AG04450 (cell line): ENCODE data around the gene UGT1A6. TPM values are rescaled to one million over a fixed set of nuclear protein-coding genes. Genes with fewer than 3 reads are reported as not detected.

ENCODE experiments used
- CTCF ChIA-PET: fragments of 300-600, 350-600 bp; formaldehyde crosslinking; extraction: SDS; loops from one replicate; lab custom pipeline; 2022; ENCODE audit warnings: antibody characterized with exemption, inconsistent platforms; lab: Charles Lee
- POLR2A ChIA-PET: fragments of 350-600 bp; formaldehyde crosslinking; extraction: SDS; loops from one replicate; lab custom pipeline; 2021; ENCODE audit warnings: antibody characterized with exemption, inconsistent platforms; lab: Yijun Ruan, JAX
- DNase-seq: peaks from one replicate; pipeline ENCODE4 v3.0.0-alpha.2; 2011; ENCODE audit warnings: low read depth, low spot score
- H3K27ac ChIP-seq: one replicate; pipeline ENCODE4 v1.5.1; 2012; ENCODE audit warnings: low read depth, low read length, control low read depth
- H3K27me3 ChIP-seq: one replicate; pipeline ENCODE4 v1.6.0; 2012; ENCODE audit warnings: low read length; ENCODE audit not compliant: control insufficient read depth, insufficient read depth
- H3K4me3 ChIP-seq: 2 replicates; pipeline ENCODE4 v1.5.1; 2011; ENCODE audit warnings: mild to moderate bottlenecking, low read depth, low read length, control low read depth
- H3K9me3 ChIP-seq: 2 replicates; pipeline ENCODE4 v1.5.1; 2012; ENCODE audit warnings: low read length; ENCODE audit not compliant: control insufficient read depth, insufficient read depth
- polyA plus RNA-seq: library from polyadenylated mRNA; depleted of rRNA; stranded (reverse); fragments of >200 nt; gene quantifications from 2 replicates; pipeline ENCODE4 v1.2.3, GENCODE V29; 2011
- TF ChIP-seq, protein P1 (sequence below): IDR thresholded peaks from 2 replicates; pipeline ENCODE4 v1.5.1; 2011; ENCODE audit warnings: low read depth, low read length, control low read depth, inconsistent platforms

UGT1A6 gene
- polyA plus RNA-seq, 1 experiment: not detected

GRCh38 chr2:233684640-233685039, 8.1 kb upstream of the UGT1A6 start:
- no peak overlapping the region for H3K27ac ChIP-seq
- POLR2A ChIA-PET: no interaction called here
- H3K27me3 ChIP-seq: peaks cover 3% of the 10 kb centered on the region
- CTCF ChIA-PET: no interaction called here
- H3K4me3 ChIP-seq: no peak overlapping the region
- TF ChIP-seq, protein P1, sequence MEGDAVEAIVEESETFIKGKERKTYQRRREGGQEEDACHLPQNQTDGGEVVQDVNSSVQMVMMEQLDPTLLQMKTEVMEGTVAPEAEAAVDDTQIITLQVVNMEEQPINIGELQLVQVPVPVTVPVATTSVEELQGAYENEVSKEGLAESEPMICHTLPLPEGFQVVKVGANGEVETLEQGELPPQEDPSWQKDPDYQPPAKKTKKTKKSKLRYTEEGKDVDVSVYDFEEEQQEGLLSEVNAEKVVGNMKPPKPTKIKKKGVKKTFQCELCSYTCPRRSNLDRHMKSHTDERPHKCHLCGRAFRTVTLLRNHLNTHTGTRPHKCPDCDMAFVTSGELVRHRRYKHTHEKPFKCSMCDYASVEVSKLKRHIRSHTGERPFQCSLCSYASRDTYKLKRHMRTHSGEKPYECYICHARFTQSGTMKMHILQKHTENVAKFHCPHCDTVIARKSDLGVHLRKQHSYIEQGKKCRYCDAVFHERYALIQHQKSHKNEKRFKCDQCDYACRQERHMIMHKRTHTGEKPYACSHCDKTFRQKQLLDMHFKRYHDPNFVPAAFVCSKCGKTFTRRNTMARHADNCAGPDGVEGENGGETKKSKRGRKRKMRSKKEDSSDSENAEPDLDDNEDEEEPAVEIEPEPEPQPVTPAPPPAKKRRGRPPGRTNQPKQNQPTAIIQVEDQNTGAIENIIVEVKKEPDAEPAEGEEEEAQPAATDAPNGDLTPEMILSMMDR: no peak
- no peaks in the 10 kb centered on the region for H3K9me3 ChIP-seq
- DNase-seq: no peak

- no peak for DNase-seq
- peaks cover 3% of the 10 kb centered on the region for H3K27me3 ChIP-seq
- no peak overlapping the region for H3K4me3 ChIP-seq
- no peak overlapping the region for H3K27ac ChIP-seq
- POLR2A ChIA-PET: no interaction called here
- TF ChIP-seq, protein P1: no peak
- CTCF ChIA-PET: no interaction called here
- H3K9me3 ChIP-seq: no peaks in the 10 kb centered on the region
Measured at GRCh38 chr2:233686928-233687327, 5.8 kb upstream of the UGT1A6 start.

DNA sequence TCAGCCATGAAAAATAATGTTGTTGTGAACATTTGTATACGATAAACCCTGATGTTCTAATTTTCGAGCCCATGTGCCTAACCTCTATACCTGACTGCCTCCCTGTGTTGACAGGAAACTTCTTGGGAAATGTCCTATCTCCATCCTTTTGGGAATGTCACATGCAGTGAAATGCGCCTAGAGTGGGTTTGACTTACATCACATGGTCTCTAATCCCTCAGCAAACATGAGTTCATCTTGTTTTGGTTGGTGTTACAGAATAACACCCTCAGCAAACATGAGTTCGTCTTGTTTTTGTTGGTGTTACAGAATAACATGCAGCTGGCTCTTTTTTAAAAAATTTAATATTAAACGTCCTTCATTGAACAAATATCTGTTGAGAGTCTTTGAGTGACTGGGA, 4.3 kb upstream of the UGT1A6 start:
- no peak overlapping the region for H3K27ac ChIP-seq
- CTCF ChIA-PET: no interaction called here
- no peak for DNase-seq
- H3K9me3 ChIP-seq: no peaks in the 10 kb centered on the region
- H3K4me3 ChIP-seq: no peak overlapping the region
- POLR2A ChIA-PET: no interaction called here
- H3K27me3 ChIP-seq: peaks cover 3% of the 10 kb centered on the region
- TF ChIP-seq, protein P1: no peak

- H3K27me3 ChIP-seq: peaks cover 4% of the 10 kb centered on the region
- no peak overlapping the region for H3K4me3 ChIP-seq
- no peak overlapping the region for H3K27ac ChIP-seq
- ChIA-PET CTCF (no interaction called here), POLR2A (no interaction called here)
- no peaks in the 10 kb centered on the region for H3K9me3 ChIP-seq
- TF ChIP-seq, protein P1: no peak
- DNase-seq: no peak
Measured at GRCh38 chr2:233689031-233689430, 3.7 kb upstream of the UGT1A6 start.

DNA sequence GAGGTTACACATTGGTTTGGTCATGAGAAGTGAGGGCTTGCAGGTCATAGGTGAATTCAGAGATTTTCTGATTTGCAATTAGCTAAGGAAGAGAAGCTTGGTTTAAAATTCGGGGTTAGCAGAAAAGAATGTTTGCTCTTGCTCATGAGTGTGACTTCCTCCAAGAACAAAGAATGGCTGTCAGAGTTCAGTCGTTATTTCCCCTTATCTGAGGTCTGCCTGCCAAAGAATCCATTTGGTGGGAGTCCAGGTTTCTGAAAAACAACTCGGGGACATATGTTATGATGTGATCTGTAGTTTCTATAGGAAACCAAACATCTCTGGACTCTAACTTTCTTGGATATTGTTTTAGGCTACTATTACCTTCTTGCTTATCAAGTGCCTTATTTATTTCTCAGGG, 3.2 kb upstream of the UGT1A6 start:
- Histone ChIP-seq H3K9me3 (no peaks in the 10 kb centered on the region), H3K4me3 (no peak overlapping the region), H3K27ac (no peak overlapping the region), H3K27me3 (peaks cover 4% of the 10 kb centered on the region)
- ChIA-PET POLR2A (no interaction called here), CTCF (no interaction called here)
- TF ChIP-seq, protein P1: no peak
- no peak for DNase-seq
